Stomach (tissue), 9 donors: Measurements from ENCODE around the gene THSD7A. TPM values are rescaled to one million over a fixed set of nuclear protein-coding genes. Genes with fewer than 3 reads are reported as not detected.
A peak's percentile ranks its signal among the peaks of the same experiment; 100 is the strongest.

Experiments used
- DNase-seq, 2 donors: peaks; one replicate each; pipeline versions ENCODE4 v3.0.0 to v3.0.0-alpha.2; 2013 to 2019
- H3K27ac ChIP-seq, 5 donors: fragments of 200-600 bp in 4 of 5; sonication (generic) in 4 of 5; one replicate each; pipeline ENCODE4 v1.5.1; 2013 to 2019; ENCODE audit warnings: mild to moderate bottlenecking in 1 of 5, moderate library complexity in 1 of 5
- H3K27me3 ChIP-seq, 3 donors: fragments of 200-600 bp; sonication (generic); one replicate each; pipeline ENCODE4 v1.5.1; 2017 to 2019; ENCODE audit warnings: mixed run types in 1 of 3
- H3K36me3 ChIP-seq, 4 donors: fragments of 200-600 bp; sonication (generic); 1 replicate in 3 of 4; 2 replicates in 1 of 4; pipeline ENCODE4 v1.5.1; 2016 to 2019
- H3K4me1 ChIP-seq, 4 donors: fragments of 200-600 bp; sonication (generic); one replicate each; pipeline ENCODE4 v1.5.1; 2016 to 2019
- H3K4me3 ChIP-seq, 4 donors: fragments of 200-600 bp; sonication (generic) in 3 of 4; one replicate each; pipeline ENCODE4 v1.5.1; 2016 to 2019; ENCODE audit warnings: mild to moderate bottlenecking in 1 of 4
- H3K9me3 ChIP-seq, 4 donors: fragments of 200-600 bp; sonication (generic); one replicate each; pipeline ENCODE4 v1.5.1; 2016 to 2019
- CTCF ChIP-seq, 7 experiments: fragments of 450-650 bp in 4 of 7; fragments of 200-600 bp in 3 of 7; sonication (generic) in 3 of 7; IDR thresholded peaks; one replicate each; pipeline ENCODE4 v1.5.1; 2016 to 2019; ENCODE audit warnings: antibody characterized with exemption in 7 of 7, control low read depth in 2 of 7, mild to moderate bottlenecking in 1 of 7
- EP300 ChIP-seq: sonication (generic); formaldehyde crosslinking; IDR thresholded peaks from one replicate; pipeline ENCODE4 v1.6.1; 2017; ENCODE audit warnings: antibody characterized with exemption
- POLR2A ChIP-seq, 4 donors: fragments of 450-650 bp; IDR thresholded peaks; one replicate each; pipeline ENCODE4 v1.6.1; 2016; ENCODE audit warnings: antibody characterized with exemption in 4 of 4, control low read depth in 2 of 4, mild to moderate bottlenecking in 1 of 4, moderate library complexity in 1 of 4
- POLR2AphosphoS5 ChIP-seq, 3 donors: sonication (generic); formaldehyde crosslinking; IDR thresholded peaks; one replicate each; pipeline ENCODE4 v1.6.1; 2016; ENCODE audit warnings: antibody characterized with exemption in 3 of 3
- WGBS, 5 donors: extraction: QIAGEN DNeasy Blood & Tissue Kit in 3 of 5; methylation state at CpG; one replicate each; pipeline versions ENCODE4 v1.1.5 to v1.1.7; 2013 to 2018; 5-methylcytosine and 5-hydroxymethylcytosine counted together
- intact Hi-C: fragments of 100-400 bp; cut with DNase I; formaldehyde crosslinking; loops from one replicate; pipeline ENCODE4 v1.15.1; 2023; ENCODE audit warnings: low total_unique reads
- polyA plus RNA-seq, 3 donors: library from polyadenylated mRNA; stranded (reverse); fragments of 200-250 nt; gene quantifications; one replicate each; pipeline ENCODE4 v1.2.3, GENCODE V29; 2013
- total RNA-seq, 5 donors: library from RNA; depleted of rRNA; stranded (reverse); fragments of >200 nt; gene quantifications; one replicate each; pipeline versions ENCODE4 v1.1.0 to v1.2.3, GENCODE V29; 2014 to 2016
- donor health status: healthy with polysubstance abuse.
- donor health status: Bipolar disorder and iron deficiency.
- donor health status: healthy.

Gene THSD7A
- total and polyA plus RNA-seq, 8 donors, result 0.06 to 13.2 (median 0.46) TPM; not detected in 1

GRCh38 chr7:11480143-11480542 lies 351.9 kb downstream of the THSD7A start:
- Histone ChIP-seq H3K9me3 (no peaks in the 10 kb centered on the region), H3K4me3 (no peak overlapping the region), H3K36me3 (no peaks in the 10 kb centered on the region), H3K4me1 (peaks cover 0 to 2% (median 1%) of the 10 kb centered on the region in 4 donors), H3K27me3 (no peaks in the 10 kb centered on the region), H3K27ac (no peak overlapping the region)
- intact Hi-C loops, result no loop called here
- WGBS, 5 donors, result 68 to 77% (median 71%) methylated on average over 3 of the region's 3 CpGs
- no peak for TF ChIP-seq POLR2A (IDR thresholded peaks at IDR 0.05)
- TF ChIP-seq CTCF (IDR thresholded peaks at IDR 0.05), result no peak
- TF ChIP-seq EP300, result no peak
- no peak for TF ChIP-seq POLR2AphosphoS5 (IDR thresholded peaks at IDR 0.05)
- DNase-seq, result no peak

GRCh38 chr7:11478882-11479281 lies 353.1 kb downstream of the THSD7A start:
- H3K27ac ChIP-seq, result no peak overlapping the region
- WGBS, 5 donors, result 80 to 86% (median 83%) methylated on average over 3 of the region's 3 CpGs
- H3K27me3 ChIP-seq, result no peaks in the 10 kb centered on the region
- no peaks in the 10 kb centered on the region for H3K36me3 ChIP-seq
- peaks cover 0 to 13% (median 6%) of the 10 kb centered on the region in 4 donors for H3K4me1 ChIP-seq
- DNase-seq, result no peak
- H3K9me3 ChIP-seq, result no peaks in the 10 kb centered on the region
- intact Hi-C loops, result no loop called here
- no peak overlapping the region for H3K4me3 ChIP-seq
- TF ChIP-seq POLR2A (IDR thresholded peaks at IDR 0.05) (no peak), CTCF (IDR thresholded peaks at IDR 0.05) (no peak), EP300 (no peak), POLR2AphosphoS5 (IDR thresholded peaks at IDR 0.05) (no peak)

GRCh38 chr7:11478426-11478825 lies 353.6 kb downstream of the THSD7A start:
- 85 to 97% (median 85%) methylated on average over 1 of the region's 1 CpG for WGBS, 5 donors
- Histone ChIP-seq H3K27ac (no peak overlapping the region), H3K36me3 (no peaks in the 10 kb centered on the region), H3K27me3 (no peaks in the 10 kb centered on the region), H3K4me3 (no peak overlapping the region), H3K4me1 (peaks cover 0 to 13% (median 6%) of the 10 kb centered on the region in 4 donors), H3K9me3 (no peaks in the 10 kb centered on the region)
- DNase-seq, result no peak
- intact Hi-C loops, result no loop called here
- TF ChIP-seq POLR2AphosphoS5 (IDR thresholded peaks at IDR 0.05) (no peak), CTCF (IDR thresholded peaks at IDR 0.05) (no peak), POLR2A (IDR thresholded peaks at IDR 0.05) (no peak), EP300 (no peak)

GRCh38 chr7:11474902-11475585 lies 357.0 kb downstream of the THSD7A start:
- DNase-seq, result peak in 1 of 2 donors; percentile 21
- WGBS, 5 donors, result 47 to 70% (median 66%) methylated on average over 6 of the region's 6 CpGs
- no peak overlapping the region for H3K4me3 ChIP-seq
- no peaks in the 10 kb centered on the region for H3K27me3 ChIP-seq
- TF ChIP-seq CTCF (IDR thresholded peaks at IDR 0.05) (peak in 1 of 7 experiments; percentile 6), POLR2A (IDR thresholded peaks at IDR 0.05) (no peak)
- intact Hi-C loops, result no loop called here
- peak overlapping the region in 1 of 5 donors; percentile 30 for H3K27ac ChIP-seq
- peaks cover 0 to 13% (median 6%) of the 10 kb centered on the region in 4 donors for H3K4me1 ChIP-seq
- H3K9me3 ChIP-seq, result no peaks in the 10 kb centered on the region
- no peaks in the 10 kb centered on the region for H3K36me3 ChIP-seq
